IPS DF 6.9 (cell line): ENCODE data around the gene SCUBE3.

Source experiments
- DNase-seq: peaks from one replicate; pipeline ENCODE4 v3.0.0-alpha.2; 2013; ENCODE audit warnings: low read depth, low spot score
- H3K27ac ChIP-seq: one replicate; pipeline ENCODE4 v1.5.1; 2013; ENCODE audit warnings: low read length, control low read depth
- H3K27me3 ChIP-seq: 2 replicates; pipeline ENCODE4 v1.6.1; 2013; ENCODE audit warnings: mild to moderate bottlenecking, low read length; ENCODE audit not compliant: control insufficient read depth, insufficient read depth
- H3K36me3 ChIP-seq: 2 replicates; pipeline ENCODE4 v1.6.1; 2013; ENCODE audit warnings: low read length; ENCODE audit not compliant: control insufficient read depth, insufficient read depth
- H3K4me1 ChIP-seq: 2 replicates; pipeline ENCODE4 v1.6.1; 2013; ENCODE audit warnings: low read length; ENCODE audit not compliant: control insufficient read depth, insufficient read depth
- H3K4me3 ChIP-seq: 2 replicates; pipeline ENCODE4 v1.5.1; 2013; ENCODE audit warnings: mild to moderate bottlenecking, low read length
- H3K9me3 ChIP-seq: 2 replicates; pipeline ENCODE4 v1.6.1; 2013; ENCODE audit warnings: low read length, inconsistent platforms; ENCODE audit not compliant: control insufficient read depth, insufficient read depth
- WGBS: extraction: QIAGEN DNeasy Blood & Tissue Kit; methylation state at CpG from one replicate; pipeline ENCODE4 v1.1.7; 2013; ENCODE audit warnings: mixed read lengths, missing lambda C conversion rate; ENCODE audit not compliant: insufficient read length, insufficient coverage; 5-methylcytosine and 5-hydroxymethylcytosine counted together

Gene SCUBE3

GRCh38 chr6:35287671-35288396 lies 74.1 kb downstream of the SCUBE3 start:
- Histone ChIP-seq H3K36me3 (peaks cover 19% of the 10 kb centered on the region; the same call in 1 of the 2 replicates), H3K9me3 (no peaks in the 10 kb centered on the region), H3K4me1 (no peaks in the 10 kb centered on the region), H3K27ac (no peak overlapping the region), H3K27me3 (no peaks in the 10 kb centered on the region), H3K4me3 (no peak overlapping the region)
- DNase-seq, result no peak
- no CpG with 5 or more reads among the region's 12 CpGs for WGBS

- no peaks in the 10 kb centered on the region for H3K27me3 ChIP-seq
- H3K9me3 ChIP-seq, result no peaks in the 10 kb centered on the region
- no peaks in the 10 kb centered on the region for H3K4me1 ChIP-seq
- no peak overlapping the region for H3K4me3 ChIP-seq
- no CpG with 5 or more reads among the region's 4 CpGs for WGBS
- no peak overlapping the region for H3K27ac ChIP-seq
- DNase-seq, result no peak
- H3K36me3 ChIP-seq, result peaks cover 19% of the 10 kb centered on the region
These were observed 75.1 kb downstream of the SCUBE3 start for GRCh38 chr6:35288834-35289233.

GRCh38 chr6:35291491-35291890 lies 77.7 kb downstream of the SCUBE3 start:
- Histone ChIP-seq H3K4me3 (no peak overlapping the region), H3K9me3 (no peaks in the 10 kb centered on the region), H3K27me3 (no peaks in the 10 kb centered on the region), H3K27ac (no peak overlapping the region), H3K4me1 (no peaks in the 10 kb centered on the region), H3K36me3 (peaks cover 14% of the 10 kb centered on the region)
- no CpG with 5 or more reads among the region's 13 CpGs for WGBS
- DNase-seq, result no peak

- DNase-seq, result no peak
- H3K4me3 ChIP-seq, result no peak overlapping the region
- H3K27me3 ChIP-seq, result no peaks in the 10 kb centered on the region
- no CpG with 5 or more reads among the region's 15 CpGs for WGBS
- H3K36me3 ChIP-seq, result peaks cover 14% of the 10 kb centered on the region
- H3K27ac ChIP-seq, result no peak overlapping the region
- no peaks in the 10 kb centered on the region for H3K4me1 ChIP-seq
- H3K9me3 ChIP-seq, result no peaks in the 10 kb centered on the region
These were observed 78.7 kb downstream of the SCUBE3 start for GRCh38 chr6:35292494-35292893.

GRCh38 chr6:35293681-35294080 lies 79.9 kb downstream of the SCUBE3 start:
- Histone ChIP-seq H3K4me3 (no peak overlapping the region), H3K27ac (no peak overlapping the region), H3K4me1 (peaks cover 5% of the 10 kb centered on the region), H3K36me3 (peaks cover 11% of the 10 kb centered on the region), H3K27me3 (no peaks in the 10 kb centered on the region), H3K9me3 (no peaks in the 10 kb centered on the region)
- WGBS, result no CpG with 5 or more reads among the region's 9 CpGs
- DNase-seq, result no peak

GRCh38 chr6:35294308-35294945 lies 80.7 kb downstream of the SCUBE3 start:
- Histone ChIP-seq H3K27me3 (no peaks in the 10 kb centered on the region), H3K9me3 (no peaks in the 10 kb centered on the region), H3K36me3 (peaks cover 11% of the 10 kb centered on the region), H3K4me3 (no peak overlapping the region), H3K27ac (no peak overlapping the region), H3K4me1 (peaks cover 7% of the 10 kb centered on the region)
- DNase-seq, result peak; percentile 66
- no CpG with 5 or more reads among the region's 10 CpGs for WGBS

- Histone ChIP-seq H3K27me3 (no peaks in the 10 kb centered on the region), H3K36me3 (peaks cover 11% of the 10 kb centered on the region), H3K27ac (no peak overlapping the region), H3K4me1 (peaks cover 7% of the 10 kb centered on the region), H3K4me3 (no peak overlapping the region), H3K9me3 (no peaks in the 10 kb centered on the region)
- WGBS, result no CpG with 5 or more reads among the region's 2 CpGs
- no peak for DNase-seq
These were observed 81.3 kb downstream of the SCUBE3 start for GRCh38 chr6:35295036-35295435.

GRCh38 chr6:35295521-35296315 lies 82.0 kb downstream of the SCUBE3 start:
- Histone ChIP-seq H3K4me1 (peaks cover 7% of the 10 kb centered on the region), H3K4me3 (no peak overlapping the region), H3K27me3 (no peaks in the 10 kb centered on the region), H3K9me3 (no peaks in the 10 kb centered on the region), H3K27ac (no peak overlapping the region), H3K36me3 (peaks cover 11% of the 10 kb centered on the region)
- DNase-seq, result no peak
- no CpG with 5 or more reads among the region's 3 CpGs for WGBS

- H3K27ac ChIP-seq, result no peak overlapping the region
- WGBS, result no CpG with 5 or more reads among the region's 6 CpGs
- peaks cover 4% of the 10 kb centered on the region for H3K36me3 ChIP-seq
- H3K9me3 ChIP-seq, result no peaks in the 10 kb centered on the region
- H3K4me1 ChIP-seq, result peaks cover 7% of the 10 kb centered on the region
- H3K4me3 ChIP-seq, result no peak overlapping the region
- H3K27me3 ChIP-seq, result no peaks in the 10 kb centered on the region
- DNase-seq, result no peak
These were observed 83.3 kb downstream of the SCUBE3 start for GRCh38 chr6:35296931-35297600.
